ENCODE data around the gene EFCAB14.
"Not testable (repeated sequence)": the region's sequence is repeated elsewhere in the genome, so short reads cannot be mapped to it uniquely, and the experiment has no call there.

Gene EFCAB14

GRCh38 chr1:46682064-46682463, 36.9 kb downstream of the EFCAB14 start:
- DNase-seq: no peak

GRCh38 chr1:46681333-46682034, 37.4 kb downstream of the EFCAB14 start:
- no peak for DNase-seq

- no peak for DNase-seq
Observed at GRCh38 chr1:46679789-46680573, 38.9 kb downstream of the EFCAB14 start.

GRCh38 chr1:46677339-46677738, 41.6 kb downstream of the EFCAB14 start:
- no peak for DNase-seq

GRCh38 chr1:46676531-46676930, 42.4 kb downstream of the EFCAB14 start:
- no peak for DNase-seq

- DNase-seq: no peak
Observed at GRCh38 chr1:46675549-46676314, 43.2 kb downstream of the EFCAB14 start.

- no peak for DNase-seq
Observed at GRCh38 chr1:46673749-46674182, 45.1 kb downstream of the EFCAB14 start.

- no peak for DNase-seq
Observed at GRCh38 chr1:46672696-46673095, 46.2 kb downstream of the EFCAB14 start.

- no peak for DNase-seq
Observed at GRCh38 chr1:46671554-46671953, 47.4 kb downstream of the EFCAB14 start, which contains the start of gene TEX38. Gene TEX38, plus strand, starts transcription at chr1:46671854. Its CDS starts 81 bp downstream, at chr1:46671935.

- no peak for DNase-seq
Observed at GRCh38 chr1:46670134-46670533, 48.8 kb downstream of the EFCAB14 start.

GRCh38 chr1:46667782-46668760, 50.8 kb downstream of the EFCAB14 start, which contains the start of gene ATPAF1:
Gene ATPAF1, minus strand, starts transcription at chr1:46668364. Its CDS starts 42 bp downstream, at chr1:46668322.
- no peak for DNase-seq

- no peak for DNase-seq
Observed at GRCh38 chr1:46665983-46666382, 52.9 kb downstream of the EFCAB14 start.

- DNase-seq: not testable (repeated sequence)
Observed at GRCh38 chr1:46662919-46663318, 56.0 kb downstream of the EFCAB14 start.

- not testable (repeated sequence) for DNase-seq
Observed at GRCh38 chr1:46660116-46660515, 58.8 kb downstream of the EFCAB14 start.

- DNase-seq: no peak
Observed at GRCh38 chr1:46659307-46659870, 59.5 kb downstream of the EFCAB14 start.

- no peak for DNase-seq
Observed at GRCh38 chr1:46657775-46658174, 61.1 kb downstream of the EFCAB14 start.

GRCh38 chr1:46656643-46657042, 62.3 kb downstream of the EFCAB14 start:
- DNase-seq: no peak

GRCh38 chr1:46655848-46656247, 63.1 kb downstream of the EFCAB14 start:
- no peak for DNase-seq

- not testable (repeated sequence) for DNase-seq
Observed at GRCh38 chr1:46654698-46655097, 64.2 kb downstream of the EFCAB14 start.

GRCh38 chr1:46654012-46654411, 64.9 kb downstream of the EFCAB14 start:
- no peak for DNase-seq

- no peak for DNase-seq
Observed at GRCh38 chr1:46653405-46653958, 65.4 kb downstream of the EFCAB14 start.
